Endothelial cell of umbilical vein (primary cell): ENCODE measurements around the gene CAPN15. TPM values are rescaled to one million over a fixed set of nuclear protein-coding genes. Genes with fewer than 3 reads are reported as not detected.

ENCODE experiments used
- BruUV-seq: library from RNA; stranded (reverse); fragments of 400-500 nt; replicated peaks from 2 replicates; lab custom pipeline; 2021; lab: Mats Ljungman, UMichigan
- CTCF ChIA-PET: fragments of 300-600, 350-600 bp; sonication (Branson Sonifier 250); formaldehyde crosslinking; loops from one replicate; lab custom pipeline; 2021; ENCODE audit warnings: antibody characterized with exemption, inconsistent platforms; lab: Charles Lee
- POLR2A ChIA-PET: fragments of 300-600, 350-600 bp; sonication (Branson Sonifier 250); formaldehyde crosslinking; loops from one replicate; lab custom pipeline; 2021; ENCODE audit warnings: antibody characterized with exemption, inconsistent platforms; lab: Charles Lee
- DNase-seq: peaks from one replicate; pipeline ENCODE4 v3.0.0-alpha.2; 2011; ENCODE audit warnings: low read depth, low spot score
- FAIRE-seq: peaks from 2 replicates; lab custom pipeline; 2011; peaks lifted over from hg19 to GRCh38; lab: Jason Lieb, UNC
- H2AFZ ChIP-seq: 2 replicates; pipeline ENCODE4 v1.6.0; 2012; ENCODE audit warnings: low read depth, low read length, control low read depth, inconsistent platforms
- H3K27ac ChIP-seq: 2 replicates; pipeline ENCODE4 v1.5.1; 2011; ENCODE audit warnings: low read depth, mild to moderate bottlenecking, control low read depth, low read length, moderate library complexity; ENCODE audit not compliant: insufficient read depth
- H3K27me3 ChIP-seq, 2 experiments: 2 replicates each; pipeline versions ENCODE4 v1.6.0 to v1.6.1; 2011; ENCODE audit warnings: low read length in 2 of 2, mixed read lengths in 1 of 2; ENCODE audit not compliant: control insufficient read depth in 2 of 2, insufficient read depth in 2 of 2
- H3K36me3 ChIP-seq, 2 experiments: 2 replicates in 1 of 2; 3 replicates in 1 of 2; pipeline ENCODE4 v1.5.1; 2011; ENCODE audit warnings: low read length in 2 of 2, mild to moderate bottlenecking in 1 of 2, moderate library complexity in 1 of 2; ENCODE audit not compliant: control insufficient read depth in 2 of 2, insufficient read depth in 2 of 2; ENCODE audit errors: extremely low read depth in 1 of 2
- H3K4me1 ChIP-seq: 3 replicates; pipeline ENCODE4 v1.5.1; 2011; ENCODE audit warnings: mild to moderate bottlenecking, low read length; ENCODE audit not compliant: control insufficient read depth, insufficient read depth; ENCODE audit errors: extremely low read depth
- H3K4me2 ChIP-seq: 2 replicates; pipeline ENCODE4 v1.6.1; 2011; ENCODE audit warnings: low read length, control low read depth, mixed read lengths; ENCODE audit not compliant: insufficient read depth
- H3K4me3 ChIP-seq, 3 experiments: fragments of 200-600 bp in 1 of 3; sonication (generic), shearing (Covaris generic) in 1 of 3; replicated peaks in 1 of 3; 2 replicates each; pipeline ENCODE4 v1.5.1; 2011 to 2016; ENCODE audit warnings: control low read depth in 3 of 3, low read length in 3 of 3, mild to moderate bottlenecking in 2 of 3, inconsistent platforms in 1 of 3, low read depth in 1 of 3, moderate library complexity in 1 of 3; ENCODE audit not compliant: insufficient read depth in 1 of 3
- H3K79me2 ChIP-seq: 2 replicates; pipeline ENCODE4 v1.6.0; 2012; ENCODE audit warnings: low read length, inconsistent platforms; ENCODE audit not compliant: control insufficient read depth, insufficient read depth
- H3K9ac ChIP-seq: replicated peaks from 2 replicates; pipeline ENCODE3; 2011; ENCODE audit warnings: low read length, control low read depth; ENCODE audit not compliant: insufficient read depth; ENCODE audit errors: extremely low read depth
- H3K9me1 ChIP-seq: replicated peaks from 3 replicates; pipeline ENCODE4 v1.6.0; 2011; ENCODE audit warnings: mild to moderate bottlenecking, low read length; ENCODE audit not compliant: control insufficient read depth, insufficient read depth; ENCODE audit errors: extremely low read depth
- H3K9me3 ChIP-seq: replicated peaks from 2 replicates; pipeline ENCODE4 v1.5.1; 2012; ENCODE audit warnings: low read length, inconsistent platforms; ENCODE audit not compliant: control insufficient read depth, insufficient read depth
- H4K20me1 ChIP-seq: replicated peaks from 2 replicates; pipeline ENCODE3; 2011; ENCODE audit warnings: mild to moderate bottlenecking, low read length; ENCODE audit not compliant: control insufficient read depth, insufficient read depth; ENCODE audit errors: extremely low read depth
- EZH2 ChIP-seq: IDR thresholded peaks from 2 replicates; pipeline ENCODE4 v1.6.1; 2012; ENCODE audit warnings: borderline replicate concordance, low read depth, mild to moderate bottlenecking, moderate library complexity, low read length, inconsistent platforms; ENCODE audit not compliant: severe bottlenecking
- FOS ChIP-seq: IDR thresholded peaks from 2 replicates; pipeline ENCODE4 v1.6.1; 2011; ENCODE audit warnings: mild to moderate bottlenecking, low read length, moderate library complexity, borderline replicate concordance; ENCODE audit not compliant: insufficient read depth
- GATA2 ChIP-seq: IDR thresholded peaks from 2 replicates; pipeline ENCODE4 v1.7.0; 2011; ENCODE audit warnings: low read depth, mild to moderate bottlenecking, moderate library complexity, mixed read lengths, low read length; ENCODE audit not compliant: insufficient read length, insufficient read depth
- JUN ChIP-seq: IDR thresholded peaks from 2 replicates; pipeline ENCODE4 v1.6.1; 2011; ENCODE audit warnings: borderline replicate concordance, low read depth; ENCODE audit not compliant: insufficient read length, insufficient read depth
- MYC ChIP-seq: IDR thresholded peaks from one replicate; pipeline ENCODE4 v1.6.1; 2011; ENCODE audit warnings: mild to moderate bottlenecking, low read depth, low read length
- POLR2AphosphoS5 ChIP-seq: IDR thresholded peaks from 2 replicates; pipeline ENCODE4 v1.6.1; 2012; ENCODE audit warnings: low read depth, mild to moderate bottlenecking, control low read depth, low read length, moderate library complexity; ENCODE audit not compliant: insufficient read depth
- dilution Hi-C: fragments of 300-500 bp; cut with MboI; formaldehyde crosslinking; loops from one replicate; pipeline ENCODE4 v1.15.0; 2019; ENCODE audit warnings: low sequenced_read_pairs; ENCODE audit not compliant: extremely low pct_ligation_motif_present
- intact Hi-C: fragments of 100-400 bp; cut with micrococcal nuclease; formaldehyde crosslinking; loops from one replicate; pipeline ENCODE4 v1.10.0; 2022
- polyA plus RNA-seq, 4 experiments: library from polyadenylated mRNA; depleted of rRNA in 3 of 4; stranded (reverse) in 3 of 4; unstranded in 1 of 4; fragments of >200 nt; gene quantifications; 2 replicates each; pipeline versions ENCODE4 v1.2.1 to v1.2.3, GENCODE V29; 2011 to 2012; ENCODE audit warnings: missing spikeins in 1 of 4
- total RNA-seq: library from RNA; stranded (reverse); gene quantifications from 2 replicates; pipeline ENCODE4 v1.2.3, GENCODE V29; 2021
- TF ChIP-seq, protein P1 (sequence below), 2 donors: IDR thresholded peaks; 1 replicate in 1 of 2; 2 replicates in 1 of 2; pipeline ENCODE4 v1.5.1; 2011; ENCODE audit warnings: low read length in 2 of 2, mild to moderate bottlenecking in 2 of 2, moderate library complexity in 2 of 2, control low read depth in 1 of 2, inconsistent platforms in 1 of 2, low read depth in 1 of 2; ENCODE audit not compliant: insufficient read depth in 1 of 2; ENCODE audit errors: extremely low read depth in 1 of 2
- TF ChIP-seq, protein P2 (sequence below): IDR thresholded peaks from 2 replicates; pipeline ENCODE4 v1.6.1; 2011; ENCODE audit not compliant: insufficient read depth, insufficient read length

Gene CAPN15
- total and polyA plus RNA-seq, 2 donors (not counting 3 experiments of a cell fraction or from before 2014, with no cell fraction given): 33.9 to 65.0 TPM

DNA sequence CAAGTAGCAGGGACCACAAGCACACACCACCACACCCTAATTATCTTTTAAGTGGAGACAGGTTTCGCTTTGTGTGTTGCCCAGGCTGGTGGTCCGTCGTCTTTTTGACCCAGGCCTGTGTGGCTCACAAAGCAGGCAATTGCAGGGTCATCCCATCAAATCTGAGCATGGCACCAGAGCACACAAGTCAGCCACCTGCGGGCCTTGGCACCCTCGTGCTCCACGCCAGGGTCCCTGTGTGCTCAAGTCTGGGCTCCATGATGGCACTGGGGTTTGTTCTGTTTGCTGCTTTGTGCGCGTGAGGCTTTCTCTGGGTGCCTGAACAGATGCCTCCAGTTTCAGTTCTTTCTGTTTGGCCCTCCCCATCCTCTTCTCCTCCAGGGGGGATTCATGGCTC is 2.4 kb upstream of the CAPN15 start:
- H3K4me2 ChIP-seq: no peak overlapping the region
- H3K4me3 ChIP-seq: no peak overlapping the region
- DNase-seq (no peak), FAIRE-seq (no peak)
- TF ChIP-seq POLR2AphosphoS5 (no peak), EZH2 (no peak), FOS (no peak), MYC (no peak), JUN (no peak), GATA2 (no peak)
- TF ChIP-seq, protein P1, sequence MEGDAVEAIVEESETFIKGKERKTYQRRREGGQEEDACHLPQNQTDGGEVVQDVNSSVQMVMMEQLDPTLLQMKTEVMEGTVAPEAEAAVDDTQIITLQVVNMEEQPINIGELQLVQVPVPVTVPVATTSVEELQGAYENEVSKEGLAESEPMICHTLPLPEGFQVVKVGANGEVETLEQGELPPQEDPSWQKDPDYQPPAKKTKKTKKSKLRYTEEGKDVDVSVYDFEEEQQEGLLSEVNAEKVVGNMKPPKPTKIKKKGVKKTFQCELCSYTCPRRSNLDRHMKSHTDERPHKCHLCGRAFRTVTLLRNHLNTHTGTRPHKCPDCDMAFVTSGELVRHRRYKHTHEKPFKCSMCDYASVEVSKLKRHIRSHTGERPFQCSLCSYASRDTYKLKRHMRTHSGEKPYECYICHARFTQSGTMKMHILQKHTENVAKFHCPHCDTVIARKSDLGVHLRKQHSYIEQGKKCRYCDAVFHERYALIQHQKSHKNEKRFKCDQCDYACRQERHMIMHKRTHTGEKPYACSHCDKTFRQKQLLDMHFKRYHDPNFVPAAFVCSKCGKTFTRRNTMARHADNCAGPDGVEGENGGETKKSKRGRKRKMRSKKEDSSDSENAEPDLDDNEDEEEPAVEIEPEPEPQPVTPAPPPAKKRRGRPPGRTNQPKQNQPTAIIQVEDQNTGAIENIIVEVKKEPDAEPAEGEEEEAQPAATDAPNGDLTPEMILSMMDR (IDR thresholded peaks at IDR 0.05; ENCODE audit: extremely low read depth in 1 of 2, insufficient read depth in 1 of 2, low read depth in 1 of 2, low read length in 2 of 2): no peak
- TF ChIP-seq, protein P2, sequence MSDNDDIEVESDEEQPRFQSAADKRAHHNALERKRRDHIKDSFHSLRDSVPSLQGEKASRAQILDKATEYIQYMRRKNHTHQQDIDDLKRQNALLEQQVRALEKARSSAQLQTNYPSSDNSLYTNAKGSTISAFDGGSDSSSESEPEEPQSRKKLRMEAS: no peak
- H3K79me2 ChIP-seq: peaks cover 33% of the 10 kb centered on the region
- no peak overlapping the region for H3K9ac ChIP-seq
- intact Hi-C loops (loop anchor here (5.0 kb wide), 1 partner anchor 42 kb away; the partner anchor contains the start of genes NHLRC4 and PIGQ), dilution Hi-C loops (no loop called here)
- H3K9me1 ChIP-seq: no peaks in the 10 kb centered on the region
- H4K20me1 ChIP-seq: no peaks in the 10 kb centered on the region
- CTCF ChIA-PET: no interaction called here
- POLR2A ChIA-PET: no interaction called here
- H3K27me3 ChIP-seq: no peaks in the 10 kb centered on the region
- no peaks in the 10 kb centered on the region for H3K9me3 ChIP-seq
- peaks cover 0 to 8% of the 10 kb centered on the region in 2 experiments for H3K36me3 ChIP-seq
- peaks cover 35% of the 10 kb centered on the region for H3K4me1 ChIP-seq
- no peak overlapping the region for H2AFZ ChIP-seq
- H3K27ac ChIP-seq: peak overlapping the region; percentile 90
- no TSS peak for BruUV-seq
